Testis (tissue), 3 donors: ENCODE results near the gene KLF14. TPM values are rescaled to one million over a fixed set of nuclear protein-coding genes. Genes with fewer than 3 reads are reported as not detected.

Source experiments
- DNase-seq: peaks from one replicate; pipeline ENCODE4 v3.0.0-alpha.2; 2019
- H3K27ac ChIP-seq, 2 donors: fragments of 200-600 bp; sonication (generic); one replicate each; pipeline ENCODE4 v1.5.1; 2019
- H3K27me3 ChIP-seq: fragments of 200-600 bp; sonication (generic); one replicate; pipeline ENCODE4 v1.5.1; 2019
- H3K36me3 ChIP-seq: fragments of 200-600 bp; sonication (generic); one replicate; pipeline ENCODE4 v1.5.1; 2017; ENCODE audit warnings: low read depth; ENCODE audit errors: missing control alignments
- H3K4me1 ChIP-seq: fragments of 200-600 bp; sonication (generic); one replicate; pipeline ENCODE4 v1.5.1; 2019
- H3K4me3 ChIP-seq, 2 donors: fragments of 200-600 bp; sonication (generic); one replicate each; pipeline ENCODE4 v1.5.1; 2017 to 2019
- H3K9me3 ChIP-seq: fragments of 200-600 bp; sonication (generic); one replicate; pipeline ENCODE4 v1.5.1; 2017
- POLR2A ChIP-seq: fragments of 450-650 bp; IDR thresholded peaks from one replicate; pipeline ENCODE4 v1.6.1; 2017; ENCODE audit warnings: antibody characterized with exemption, mild to moderate bottlenecking, moderate library complexity
- WGBS, 2 donors: methylation state at CpG; one replicate each; pipeline ENCODE4 v1.1.5; 2018; 5-methylcytosine and 5-hydroxymethylcytosine counted together
- intact Hi-C: fragments of 100-400 bp; cut with DNase I; formaldehyde crosslinking; loops from one replicate; pipeline ENCODE4 v1.15.1; 2023; ENCODE audit warnings: low total_unique reads
- polyA plus RNA-seq: library from polyadenylated mRNA; stranded (reverse); fragments of 350-450 nt; fragmentation: Illumina TruSeq; extraction: RNeasy Lipid Tissue Mini Kit (QIAGEN cat#74804); gene quantifications from one replicate; pipeline ENCODE4 v1.2.3, GENCODE V29; 2014; ENCODE audit warnings: low read depth, low replicate concordance; ENCODE audit not compliant: insufficient read depth
- total RNA-seq, 2 donors: library from RNA; depleted of rRNA; stranded (reverse); fragments of >200 nt; gene quantifications; one replicate each; pipeline ENCODE4 v1.2.3, GENCODE V29; 2016
- TF ChIP-seq, protein P1 (sequence below), 3 experiments: fragments of 450-650 bp in 2 of 3; fragments of 200-600 bp in 1 of 3; sonication (generic) in 1 of 3; IDR thresholded peaks; one replicate each; pipeline ENCODE4 v1.5.1; 2016 to 2019; ENCODE audit warnings: antibody characterized with exemption in 3 of 3, mild to moderate bottlenecking in 2 of 3, moderate library complexity in 1 of 3

Gene KLF14
- total and polyA plus RNA-seq, 3 donors from 2014 or later: 0.93 to 1.7 (median 1.5) TPM

DNA sequence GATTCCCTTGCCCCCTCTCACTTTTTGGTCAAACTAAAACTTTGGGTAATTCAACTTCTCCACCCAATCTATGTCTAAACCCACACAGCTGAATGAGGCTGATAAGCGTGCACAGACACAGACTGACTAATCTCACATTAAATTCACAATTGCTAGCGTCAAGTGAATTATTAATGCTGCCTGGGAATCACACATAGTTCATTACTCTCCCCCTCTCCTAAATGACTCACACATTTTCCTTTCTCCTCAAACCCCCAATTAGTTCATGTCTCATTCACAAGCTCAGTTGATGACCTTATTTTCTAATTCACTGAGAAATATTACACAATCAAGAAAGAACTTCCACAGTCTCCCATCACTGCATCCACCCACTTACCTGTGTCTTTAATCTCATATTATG, 14.5 kb downstream of the KLF14 start:
- no peak for DNase-seq
- Histone ChIP-seq H3K4me3 (no peak overlapping the region), H3K9me3 (no peaks in the 10 kb centered on the region), H3K36me3 (no peaks in the 10 kb centered on the region), H3K27ac (no peak overlapping the region), H3K27me3 (no peaks in the 10 kb centered on the region), H3K4me1 (no peaks in the 10 kb centered on the region)
- no peak for TF ChIP-seq POLR2A
- TF ChIP-seq, protein P1, sequence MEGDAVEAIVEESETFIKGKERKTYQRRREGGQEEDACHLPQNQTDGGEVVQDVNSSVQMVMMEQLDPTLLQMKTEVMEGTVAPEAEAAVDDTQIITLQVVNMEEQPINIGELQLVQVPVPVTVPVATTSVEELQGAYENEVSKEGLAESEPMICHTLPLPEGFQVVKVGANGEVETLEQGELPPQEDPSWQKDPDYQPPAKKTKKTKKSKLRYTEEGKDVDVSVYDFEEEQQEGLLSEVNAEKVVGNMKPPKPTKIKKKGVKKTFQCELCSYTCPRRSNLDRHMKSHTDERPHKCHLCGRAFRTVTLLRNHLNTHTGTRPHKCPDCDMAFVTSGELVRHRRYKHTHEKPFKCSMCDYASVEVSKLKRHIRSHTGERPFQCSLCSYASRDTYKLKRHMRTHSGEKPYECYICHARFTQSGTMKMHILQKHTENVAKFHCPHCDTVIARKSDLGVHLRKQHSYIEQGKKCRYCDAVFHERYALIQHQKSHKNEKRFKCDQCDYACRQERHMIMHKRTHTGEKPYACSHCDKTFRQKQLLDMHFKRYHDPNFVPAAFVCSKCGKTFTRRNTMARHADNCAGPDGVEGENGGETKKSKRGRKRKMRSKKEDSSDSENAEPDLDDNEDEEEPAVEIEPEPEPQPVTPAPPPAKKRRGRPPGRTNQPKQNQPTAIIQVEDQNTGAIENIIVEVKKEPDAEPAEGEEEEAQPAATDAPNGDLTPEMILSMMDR (IDR thresholded peaks at IDR 0.05): no peak
- intact Hi-C loops: no loop called here
- 79 to 87% methylated on average over 2 of the region's 2 CpGs for WGBS, 2 donors

DNA sequence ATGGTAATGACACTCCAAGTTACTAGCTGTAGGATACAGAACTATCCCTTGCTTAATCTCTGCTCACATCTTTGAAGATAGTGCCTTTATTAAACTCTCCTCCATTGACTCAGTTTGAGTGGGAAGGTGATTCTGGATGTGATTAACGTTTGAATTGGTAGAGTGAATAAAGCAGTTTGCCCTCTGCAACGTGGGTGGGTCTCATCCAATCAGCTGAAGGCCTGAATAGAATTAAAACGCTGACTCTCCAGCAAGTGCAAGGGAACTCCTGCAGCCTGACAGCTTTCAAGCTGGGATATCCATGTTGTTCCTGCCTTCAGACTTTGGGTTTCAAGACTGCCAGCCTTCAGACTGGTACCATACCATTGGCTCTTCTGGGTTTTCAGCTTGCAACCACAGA, 21.6 kb downstream of the KLF14 start:
- Histone ChIP-seq H3K27ac (no peak overlapping the region), H3K36me3 (no peaks in the 10 kb centered on the region), H3K9me3 (no peaks in the 10 kb centered on the region), H3K4me3 (no peak overlapping the region), H3K4me1 (no peaks in the 10 kb centered on the region), H3K27me3 (no peaks in the 10 kb centered on the region)
- no peak for TF ChIP-seq POLR2A
- TF ChIP-seq, protein P1 (IDR thresholded peaks at IDR 0.05): no peak
- DNase-seq: no peak
- 44 to 55% methylated on average over 3 of the region's 3 CpGs for WGBS, 2 donors
- intact Hi-C loops: no loop called here

DNA sequence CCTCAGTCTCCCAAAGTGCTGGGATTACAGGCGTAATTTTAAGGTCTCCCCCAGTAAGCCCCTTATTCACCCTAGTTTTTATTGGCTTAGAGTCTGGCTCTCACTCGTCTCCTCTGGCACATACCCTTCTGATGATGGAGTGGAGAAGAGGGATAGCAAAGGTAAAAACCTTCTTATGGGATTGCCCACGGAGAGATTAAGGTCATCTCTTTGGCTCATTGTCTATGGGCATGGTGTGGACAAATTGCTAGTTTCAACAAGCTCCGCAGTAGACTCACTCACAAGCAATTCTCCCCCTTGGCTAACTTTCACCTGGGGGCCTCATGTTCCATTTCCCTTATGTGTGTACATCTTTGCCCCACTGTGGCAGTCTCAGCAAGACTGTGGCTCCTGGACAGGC, 25.2 kb downstream of the KLF14 start:
- Histone ChIP-seq H3K4me3 (no peak overlapping the region), H3K9me3 (no peaks in the 10 kb centered on the region), H3K27ac (no peak overlapping the region), H3K36me3 (no peaks in the 10 kb centered on the region), H3K27me3 (no peaks in the 10 kb centered on the region), H3K4me1 (no peaks in the 10 kb centered on the region)
- DNase-seq: no peak
- intact Hi-C loops: no loop called here
- no peak for TF ChIP-seq POLR2A
- TF ChIP-seq, protein P1 (IDR thresholded peaks at IDR 0.05): no peak
- WGBS, 2 donors: 89 to 91% methylated on average over 4 of the region's 4 CpGs

DNA sequence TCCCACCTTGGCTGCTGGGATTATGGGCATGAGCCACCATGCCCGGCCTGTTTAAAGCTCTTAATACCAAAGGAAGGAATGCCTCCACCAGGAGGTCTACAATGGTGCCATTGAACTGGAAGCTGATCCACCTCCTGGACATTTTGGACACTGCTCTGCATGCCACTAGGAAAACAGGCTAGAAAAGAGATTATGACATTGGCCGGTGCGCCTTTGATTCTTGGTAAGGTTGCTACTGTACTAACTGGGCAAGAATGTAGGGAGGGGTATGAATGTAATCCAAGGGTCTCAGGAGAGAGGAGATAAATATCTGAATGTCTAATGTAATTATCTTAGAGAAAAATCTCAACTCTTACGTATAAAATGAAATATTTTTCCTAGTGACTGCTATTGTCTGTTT, 26.0 kb downstream of the KLF14 start:
- DNase-seq: no peak
- Histone ChIP-seq H3K4me1 (no peaks in the 10 kb centered on the region), H3K27ac (no peak overlapping the region), H3K36me3 (no peaks in the 10 kb centered on the region), H3K27me3 (no peaks in the 10 kb centered on the region), H3K9me3 (no peaks in the 10 kb centered on the region), H3K4me3 (no peak overlapping the region)
- no peak for TF ChIP-seq POLR2A
- TF ChIP-seq, protein P1 (IDR thresholded peaks at IDR 0.05): no peak
- intact Hi-C loops: no loop called here
- WGBS, 2 donors: 89 to 94% methylated on average over 4 of the region's 4 CpGs

DNA sequence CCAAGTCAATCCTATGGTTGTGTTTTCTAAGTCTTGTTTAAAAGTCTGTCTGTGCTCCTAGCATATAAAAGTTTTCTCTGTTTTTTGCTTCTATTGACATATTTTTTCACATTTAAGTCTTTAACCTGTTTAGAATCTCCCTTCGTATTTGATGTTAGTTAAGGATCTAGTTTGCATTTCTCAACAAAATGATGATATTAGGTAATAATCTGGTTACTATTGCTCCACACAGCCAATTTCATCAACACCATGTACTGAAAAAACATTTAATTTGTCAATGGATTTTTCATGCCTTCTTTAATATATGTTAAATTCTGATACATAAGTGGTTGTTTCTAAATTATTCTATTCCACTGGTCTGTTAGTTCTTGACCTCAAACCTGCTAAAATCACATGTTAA, 30.2 kb downstream of the KLF14 start:
- no peak for DNase-seq
- Histone ChIP-seq H3K27me3 (no peaks in the 10 kb centered on the region), H3K27ac (no peak overlapping the region), H3K36me3 (no peaks in the 10 kb centered on the region), H3K4me1 (no peaks in the 10 kb centered on the region), H3K4me3 (no peak overlapping the region), H3K9me3 (no peaks in the 10 kb centered on the region)
- intact Hi-C loops: no loop called here
- WGBS, 2 donors: 89 to 96% methylated on average over 1 of the region's 1 CpG
- no peak for TF ChIP-seq POLR2A
- TF ChIP-seq, protein P1 (IDR thresholded peaks at IDR 0.05): no peak
